OCI-LY1 (cell line): ENCODE measurements around the gene PPIL6.

Experiments used
- CTCF ChIP-seq: fragments of 200-600 bp; sonication (generic), shearing (Covaris generic); IDR thresholded peaks from 2 replicates; pipeline ENCODE4 v1.5.1; 2017; ENCODE audit warnings: mild to moderate bottlenecking, antibody characterized with exemption, low read length, moderate library complexity, mixed read lengths
- EZH2 ChIP-seq: fragments of 200-600 bp; sonication (generic), shearing (Covaris generic); IDR thresholded peaks from 2 replicates; pipeline ENCODE4 v1.8.0; 2017; ENCODE audit warnings: borderline replicate concordance, mixed run types, mild to moderate bottlenecking, antibody characterized with exemption, low read length, moderate library complexity, mixed read lengths

GRCh38 chr6:109374326-109374892 is 66.0 kb downstream of the PPIL6 start:
- TF ChIP-seq CTCF (no peak), EZH2 (no peak)
